NCI-H2227 treated with DMSO at 0.1 percent for 48 hours (cell line): Measurements from ENCODE around the gene RASSF4.
A peak's percentile ranks its signal among the peaks of the same experiment; 100 is the strongest.

ENCODE experiments used
- DNase-seq: peaks from one replicate; lab custom pipeline; 2025; lab: John Stamatoyannopoulos, UW

RASSF4 gene

DNA sequence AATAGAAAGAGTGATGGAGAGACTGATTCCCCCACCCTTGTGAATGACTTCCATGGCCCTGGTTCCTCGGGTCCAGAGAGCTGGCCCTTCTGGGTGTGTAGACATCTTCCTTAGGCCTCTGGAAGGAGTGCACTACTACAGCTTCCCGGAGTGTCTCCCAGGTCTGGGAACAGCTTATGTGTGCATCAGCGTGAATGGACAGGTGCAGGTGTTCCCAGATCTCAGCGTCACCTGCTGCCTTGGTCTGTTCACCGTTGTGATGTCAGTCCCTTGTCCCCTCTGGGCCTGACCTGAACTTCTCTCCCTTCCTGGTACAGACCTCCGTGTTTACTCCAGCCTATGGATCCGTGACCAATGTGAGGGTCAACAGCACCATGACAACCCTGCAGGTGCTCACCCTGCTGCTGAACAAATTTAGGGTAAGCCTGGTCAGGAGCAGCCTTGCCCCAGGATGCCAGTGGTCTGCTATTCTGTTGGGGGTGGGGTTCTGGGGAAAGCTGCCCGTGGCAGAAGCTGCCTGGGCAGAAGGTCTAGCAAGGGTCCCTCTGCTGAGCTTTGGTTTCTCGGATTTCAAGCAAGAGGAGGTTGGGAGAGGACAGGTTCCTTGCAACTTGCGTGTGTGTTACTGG is 29.5 kb downstream of the RASSF4 start:
- DNase-seq, result no peak

DNA sequence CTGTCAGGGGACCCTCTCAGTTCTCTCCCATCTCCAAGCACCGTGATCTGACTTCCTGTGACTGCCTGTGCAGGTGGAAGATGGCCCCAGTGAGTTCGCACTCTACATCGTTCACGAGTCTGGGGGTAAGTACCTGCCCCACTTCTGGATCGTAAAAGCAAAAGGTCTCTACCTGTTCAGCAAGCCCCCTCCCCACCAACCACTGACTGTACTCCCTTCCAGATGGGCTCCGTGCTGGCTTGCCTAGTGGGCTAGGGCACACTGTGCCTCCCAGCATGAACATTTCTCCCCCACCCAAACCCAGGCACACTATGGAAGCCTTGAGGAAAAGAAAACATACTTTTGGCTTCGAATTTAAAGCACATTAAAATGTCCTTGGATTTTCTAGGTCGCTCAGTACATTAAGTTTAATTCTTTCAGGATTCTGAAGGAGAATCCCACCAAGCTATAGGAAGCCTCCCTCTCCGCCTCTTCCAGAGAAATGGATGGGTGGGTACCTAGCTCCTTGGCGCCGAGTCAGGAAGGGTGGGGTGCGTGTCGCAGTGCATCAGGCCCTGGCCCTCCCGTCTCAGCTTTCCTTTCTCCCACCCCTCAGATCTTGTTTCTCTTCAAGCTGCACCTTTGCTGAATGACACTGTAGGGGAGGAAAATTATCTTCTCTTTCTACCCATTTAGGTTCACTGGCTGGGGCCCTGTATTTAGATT is 30.1 kb downstream of the RASSF4 start:
- no peak for DNase-seq

DNA sequence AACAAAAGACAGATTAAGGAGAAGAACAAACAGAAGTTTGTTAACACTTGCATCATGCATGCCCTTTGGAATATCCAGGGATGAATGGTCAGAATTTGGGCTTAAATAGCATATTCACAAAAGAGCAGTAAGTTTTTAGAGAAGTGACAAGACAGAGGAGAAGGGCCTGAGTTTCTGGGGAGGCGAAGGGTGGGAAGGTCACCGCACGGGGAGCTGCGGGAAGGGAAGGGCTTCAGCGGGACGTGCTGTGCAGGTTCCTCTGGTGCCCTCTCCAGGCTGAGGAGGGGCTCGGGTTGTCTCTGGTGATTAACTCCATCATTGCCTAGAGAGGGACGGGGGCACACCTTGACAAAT is 30.7 kb downstream of the RASSF4 start:
- DNase-seq, result no peak

DNA sequence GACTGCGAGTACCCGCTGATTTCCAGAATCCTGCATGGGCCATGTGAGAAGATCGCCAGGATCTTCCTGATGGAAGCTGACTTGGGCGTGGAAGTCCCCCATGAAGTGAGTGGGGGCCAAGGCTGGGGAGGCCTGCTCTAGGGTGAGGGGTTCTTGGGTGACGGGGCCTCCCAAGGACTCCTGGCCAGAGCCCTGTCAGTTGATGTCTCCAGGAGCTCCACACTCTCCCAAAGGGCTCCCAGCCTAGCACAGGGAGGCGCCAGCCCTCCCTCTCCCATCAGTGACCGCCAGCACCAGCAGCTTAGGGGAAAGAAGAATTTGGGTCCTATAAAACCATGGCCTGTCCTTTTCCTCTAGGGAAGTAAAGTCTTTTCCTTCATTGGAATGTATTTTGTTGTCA is 31.4 kb downstream of the RASSF4 start:
- no peak for DNase-seq

DNA sequence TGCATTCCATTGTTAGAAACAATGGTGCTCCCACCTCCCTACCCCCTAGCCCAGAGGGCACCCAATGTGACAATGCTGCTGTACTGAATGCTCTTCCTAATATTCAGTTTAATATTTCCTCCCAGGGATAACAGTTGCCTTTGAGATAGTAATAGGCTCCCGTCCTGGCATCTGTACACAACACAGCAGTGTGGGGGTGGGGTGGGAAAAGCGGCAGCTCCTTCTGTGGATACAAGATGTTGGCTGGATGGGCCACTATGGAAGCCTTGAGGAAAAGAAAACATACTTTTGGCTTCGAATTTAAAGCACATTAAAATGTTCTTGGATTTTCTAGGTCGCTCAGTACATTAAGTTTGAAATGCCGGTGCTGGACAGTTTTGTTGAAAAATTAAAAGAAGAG is 32.0 kb downstream of the RASSF4 start:
- no peak for DNase-seq

DNA sequence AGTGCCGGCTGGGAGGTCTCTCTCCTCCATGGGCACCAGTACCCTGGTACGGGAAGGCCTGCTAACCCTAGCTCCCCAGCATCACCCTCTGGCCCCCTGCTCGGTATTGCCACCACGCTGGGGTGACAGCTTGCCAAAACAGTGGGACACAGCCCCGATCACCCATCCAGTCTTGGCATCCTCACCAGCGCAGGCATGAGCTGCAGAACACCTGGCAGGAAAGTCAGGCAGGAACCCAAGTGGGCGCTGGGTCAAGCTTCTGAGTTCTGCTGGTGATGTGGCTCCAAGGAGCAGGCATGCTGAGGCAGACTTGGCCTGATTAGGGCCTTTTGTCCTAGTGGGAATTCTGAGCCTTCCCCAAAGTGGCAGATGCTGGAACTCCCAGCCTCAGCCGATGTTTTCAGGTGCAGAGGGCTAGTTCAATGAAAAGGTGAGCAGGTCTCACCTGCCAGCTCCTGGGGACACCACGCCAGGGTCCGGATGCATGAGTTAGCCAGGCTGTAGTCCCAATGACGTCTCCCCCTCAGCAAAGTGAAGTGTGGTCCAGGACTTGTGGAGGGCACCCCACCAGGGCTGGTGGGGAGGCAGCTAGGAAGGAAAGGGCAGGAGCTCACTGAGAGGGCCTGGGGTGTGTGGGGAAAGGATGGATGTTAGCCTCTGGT is 32.6 kb downstream of the RASSF4 start:
- DNase-seq, result no peak

DNA sequence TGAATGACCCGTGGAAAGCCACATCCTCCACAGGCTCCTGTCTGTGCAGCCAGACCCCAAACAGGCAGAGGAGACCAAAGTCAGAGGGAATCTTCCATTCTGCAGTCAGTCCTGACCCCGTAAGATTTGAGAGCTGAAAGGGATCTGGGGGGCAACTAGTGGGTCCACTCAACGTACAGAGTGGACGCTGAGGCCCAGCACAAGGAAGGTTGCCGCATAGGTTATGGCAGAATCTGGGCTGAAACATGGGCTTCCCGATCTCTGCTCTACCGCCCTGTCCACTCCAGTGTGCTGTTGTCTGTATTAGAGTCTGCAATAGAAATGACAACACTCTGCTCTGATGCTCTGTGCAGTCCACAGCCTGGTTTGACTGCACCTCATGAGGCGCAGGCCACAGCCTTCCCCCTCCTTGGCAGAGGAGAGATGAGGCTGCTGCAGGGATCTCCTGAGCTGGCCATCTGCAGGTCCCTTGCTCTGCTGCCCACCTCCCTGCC is 33.2 kb downstream of the RASSF4 start:
- DNase-seq, result no peak

DNA sequence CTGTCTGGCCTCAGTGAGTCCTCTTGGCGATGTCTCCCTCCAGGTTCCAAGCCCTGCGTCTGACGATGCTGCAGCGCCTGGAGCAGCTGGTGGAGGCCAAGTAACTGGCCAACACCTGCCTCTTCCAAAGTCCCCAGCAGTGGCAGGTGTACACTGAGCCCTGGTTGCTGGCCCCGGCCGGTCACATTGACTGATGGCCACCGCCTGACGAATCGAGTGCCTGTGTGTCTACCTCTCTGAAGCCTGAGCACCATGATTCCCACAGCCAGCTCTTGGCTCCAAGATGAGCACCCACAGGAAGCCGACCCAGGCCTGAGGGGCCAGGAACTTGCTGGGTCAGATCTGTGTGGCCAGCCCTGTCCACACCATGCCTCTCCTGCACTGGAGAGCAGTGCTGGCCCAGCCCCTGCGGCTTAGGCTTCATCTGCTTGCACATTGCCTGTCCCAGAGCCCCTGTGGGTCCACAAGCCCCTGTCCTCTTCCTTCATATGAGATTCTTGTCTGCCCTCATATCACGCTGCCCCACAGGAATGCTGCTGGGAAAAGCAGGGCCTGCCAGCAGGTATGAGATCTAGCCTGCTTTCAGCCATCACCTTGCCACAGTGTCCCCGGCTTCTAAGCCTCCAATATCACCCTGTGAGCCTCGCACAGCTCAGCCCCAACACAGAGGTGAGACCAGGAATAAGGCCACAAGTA is 33.8 kb downstream of the RASSF4 start:
- DNase-seq, result no peak

DNA sequence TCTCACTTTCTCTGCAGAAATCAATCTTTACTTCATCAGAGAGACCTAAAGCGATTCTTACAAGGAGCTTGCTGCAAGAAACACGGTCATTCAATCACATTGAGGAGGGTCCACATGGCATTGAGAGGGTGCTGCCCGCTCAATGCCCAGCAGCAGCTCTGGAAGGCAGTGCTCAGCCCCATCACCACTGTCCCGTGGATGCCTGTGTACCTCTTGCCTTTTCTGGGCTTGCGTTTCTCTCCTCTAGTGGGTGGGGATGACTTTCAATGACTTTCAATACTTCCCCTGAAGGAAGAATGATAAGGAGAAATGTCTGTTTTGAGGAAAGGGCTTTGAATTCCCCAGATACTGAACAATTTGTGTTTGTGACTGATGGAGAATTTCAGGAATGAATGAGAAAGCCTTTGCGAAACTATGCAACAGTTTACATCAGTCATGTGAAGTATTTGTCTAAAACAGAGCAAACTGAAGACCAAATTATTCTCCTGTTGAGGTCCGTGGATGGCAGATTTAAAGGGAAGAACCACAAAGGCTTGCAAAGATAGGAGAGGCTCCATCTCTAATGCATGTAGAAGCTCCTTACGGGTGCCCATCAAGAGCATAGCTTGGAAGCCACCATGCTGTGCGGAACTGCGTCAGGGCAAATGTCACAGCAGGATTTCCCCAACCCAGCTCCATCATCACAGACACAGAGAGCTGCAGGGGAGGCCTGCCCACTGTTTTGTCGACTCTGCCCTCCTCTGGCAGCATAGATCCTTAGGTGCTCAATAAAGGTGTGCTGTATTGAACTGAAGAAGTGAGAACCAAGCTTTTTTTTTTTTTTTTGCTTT is 34.5 kb downstream of the RASSF4 start:
- no peak for DNase-seq

DNA sequence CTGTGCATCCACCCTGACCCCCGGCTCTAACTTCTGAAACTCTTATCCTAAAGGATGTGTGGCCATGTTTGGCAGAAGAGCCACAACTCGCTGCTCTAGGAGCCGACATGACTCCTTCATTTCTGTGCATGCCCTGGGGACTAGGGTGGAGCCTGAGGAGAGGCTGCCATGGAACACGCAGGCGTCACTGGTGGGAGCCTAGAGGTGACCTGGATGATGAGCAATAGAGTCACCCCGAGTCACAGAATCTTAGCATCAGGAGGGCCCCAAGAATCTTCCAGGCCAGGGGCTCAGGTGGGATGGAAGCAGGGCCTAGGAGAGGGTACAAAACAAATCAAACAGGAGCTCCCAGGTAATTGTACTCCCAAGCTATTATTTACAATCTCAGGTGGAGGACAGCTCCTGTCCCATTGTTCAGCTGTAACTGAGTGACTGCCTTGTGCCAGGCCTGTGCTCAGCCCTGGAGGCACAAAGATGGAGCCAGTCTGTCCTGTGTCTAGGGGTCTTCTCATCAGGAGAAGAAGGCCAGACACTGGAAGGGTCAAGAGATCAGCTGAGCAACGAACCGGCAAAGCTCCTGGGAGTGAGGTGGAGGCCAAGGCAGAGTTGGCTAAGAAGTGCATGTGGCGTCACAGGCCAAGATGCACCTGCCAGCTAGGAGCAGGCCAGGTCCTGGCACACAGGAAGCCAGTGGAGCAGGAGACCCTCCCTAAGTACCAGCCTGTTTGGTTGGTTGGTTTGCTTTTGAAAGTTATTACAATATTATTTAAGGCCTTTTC is 35.3 kb downstream of the RASSF4 start:
- no peak for DNase-seq

DNA sequence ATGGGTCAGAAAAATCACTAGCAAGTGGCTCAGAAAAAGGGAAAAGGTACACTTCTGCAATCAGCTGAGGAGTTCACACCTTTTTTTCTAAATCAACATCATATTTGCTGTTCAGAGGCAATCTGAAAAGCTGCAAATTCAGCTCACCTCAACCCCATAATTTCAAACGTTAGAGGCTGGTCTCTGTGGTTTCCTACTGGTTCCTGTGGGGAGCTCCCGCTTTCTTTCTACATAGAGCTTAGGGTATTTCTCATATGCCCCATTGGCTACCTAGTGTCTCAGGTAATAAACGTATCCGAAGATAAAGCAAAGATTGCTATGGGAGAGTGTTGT is 35.9 kb downstream of the RASSF4 start:
- no peak for DNase-seq

DNA sequence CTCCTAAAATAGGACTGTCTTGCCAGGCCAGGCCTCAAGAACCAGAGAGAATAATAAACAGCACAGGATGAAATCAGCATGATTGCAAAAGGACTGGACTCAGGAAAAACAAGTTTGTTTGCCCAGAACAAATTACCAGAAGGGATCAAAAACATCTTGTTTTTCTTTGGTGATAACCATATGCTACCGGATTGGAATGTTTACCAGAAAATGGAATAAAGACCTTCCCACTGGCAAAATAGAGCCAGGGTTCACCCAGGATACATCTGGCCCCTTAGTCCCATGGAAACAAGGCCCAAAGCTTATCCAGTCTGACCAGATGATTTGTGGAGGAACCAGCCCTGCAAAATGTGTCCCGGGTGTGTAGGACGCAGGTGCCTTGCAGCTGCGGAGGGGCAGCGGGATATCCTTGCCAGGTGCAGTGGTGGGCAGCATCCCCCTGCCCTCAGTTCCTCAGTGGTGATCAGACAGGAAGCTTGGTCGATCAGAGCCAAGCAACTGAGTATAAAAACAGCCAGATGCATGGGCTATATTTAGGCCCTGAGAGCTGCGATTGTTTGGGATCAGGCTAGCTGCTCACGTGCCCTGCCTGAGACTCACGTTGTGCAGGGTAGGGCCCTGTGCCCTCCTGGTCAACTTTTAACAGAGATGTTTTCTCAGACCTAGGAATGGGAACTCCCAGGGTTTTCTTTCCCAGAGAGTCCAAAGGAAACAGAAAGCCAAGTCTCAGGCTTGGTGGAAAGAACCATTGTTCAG is 36.5 kb downstream of the RASSF4 start:
- no peak for DNase-seq

DNA sequence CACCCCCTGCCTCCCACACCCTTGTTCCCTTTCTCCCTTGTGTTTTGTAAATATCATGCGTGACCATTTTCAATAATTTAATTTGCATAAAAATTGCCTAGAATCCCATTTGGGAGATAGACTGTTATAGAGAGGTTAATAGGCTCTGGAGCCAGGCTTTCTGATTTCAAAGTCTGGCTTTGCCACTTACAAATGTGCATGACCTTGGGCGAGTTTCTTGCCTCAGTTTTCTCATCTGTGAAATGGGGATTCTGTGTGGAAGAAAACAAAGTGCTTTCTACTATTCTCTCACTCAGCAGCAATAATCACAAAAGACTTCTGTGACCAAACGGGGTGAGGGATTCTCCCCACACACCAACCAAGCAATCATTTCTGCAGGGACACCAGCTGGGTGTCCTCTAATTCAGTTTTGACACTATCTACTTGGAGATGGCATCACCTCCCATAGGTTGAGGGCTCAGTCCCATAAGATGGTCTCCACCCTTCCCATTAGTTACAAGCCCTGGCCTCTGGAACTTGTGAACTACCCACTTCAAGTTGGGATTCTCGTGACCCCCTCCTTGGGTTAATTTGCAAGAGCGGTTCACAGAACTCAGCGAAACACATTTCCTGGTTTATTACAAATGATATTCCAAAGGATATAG is 37.6 kb downstream of the RASSF4 start:
- DNase-seq, result no peak

DNA sequence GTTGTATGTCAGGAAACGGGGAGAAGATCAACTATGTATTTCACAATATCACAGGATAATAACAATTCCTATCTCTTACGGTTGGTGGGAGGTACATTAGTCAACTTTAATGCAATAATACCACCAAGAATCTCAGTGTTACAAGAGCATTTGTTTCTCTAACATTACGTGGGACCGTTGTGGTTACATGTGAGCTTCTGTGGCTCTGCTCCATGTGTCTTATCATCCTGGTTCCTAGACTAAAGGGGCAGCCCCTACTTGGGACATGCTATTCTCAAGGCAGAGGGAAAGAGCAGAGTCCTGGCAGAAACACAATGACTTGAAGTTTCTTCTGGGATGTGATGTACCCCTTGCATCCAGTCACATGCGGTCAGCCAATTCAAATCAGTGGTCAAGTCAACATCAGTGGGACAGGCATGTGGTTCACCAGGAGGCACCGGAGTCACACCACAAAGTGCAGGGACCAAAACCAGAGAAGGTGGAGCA is 38.6 kb downstream of the RASSF4 start:
- no peak for DNase-seq

DNA sequence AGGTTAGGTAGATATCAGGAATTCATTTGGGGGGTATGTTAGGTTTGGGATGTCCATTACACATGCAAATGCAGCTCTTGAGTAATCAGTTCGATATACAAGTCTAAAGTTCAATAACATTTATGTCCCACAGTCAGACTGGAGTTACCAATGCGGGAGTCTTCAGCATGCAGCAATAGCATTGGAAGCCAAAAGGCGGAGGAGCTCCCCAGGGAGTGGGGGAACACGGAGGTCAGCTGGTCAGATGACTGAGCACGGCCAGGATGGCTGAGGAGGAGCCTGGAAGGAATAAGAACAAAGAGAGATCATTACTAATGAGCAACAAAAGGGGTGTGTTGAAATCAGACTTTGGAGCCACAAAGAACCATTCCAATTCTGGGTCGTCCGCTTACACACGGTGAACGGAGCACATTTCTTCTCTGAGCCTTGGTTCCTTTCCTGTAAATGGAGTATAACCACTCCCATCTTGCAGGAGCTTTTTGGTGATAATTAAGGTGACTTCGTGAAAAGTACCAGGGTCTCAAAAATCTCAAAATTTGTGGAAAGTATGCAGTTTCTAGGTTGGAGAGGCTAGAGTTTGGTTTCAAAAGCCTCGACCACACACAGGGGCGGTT is 40.6 kb downstream of the RASSF4 start:
- DNase-seq, result peak; percentile 43

DNA sequence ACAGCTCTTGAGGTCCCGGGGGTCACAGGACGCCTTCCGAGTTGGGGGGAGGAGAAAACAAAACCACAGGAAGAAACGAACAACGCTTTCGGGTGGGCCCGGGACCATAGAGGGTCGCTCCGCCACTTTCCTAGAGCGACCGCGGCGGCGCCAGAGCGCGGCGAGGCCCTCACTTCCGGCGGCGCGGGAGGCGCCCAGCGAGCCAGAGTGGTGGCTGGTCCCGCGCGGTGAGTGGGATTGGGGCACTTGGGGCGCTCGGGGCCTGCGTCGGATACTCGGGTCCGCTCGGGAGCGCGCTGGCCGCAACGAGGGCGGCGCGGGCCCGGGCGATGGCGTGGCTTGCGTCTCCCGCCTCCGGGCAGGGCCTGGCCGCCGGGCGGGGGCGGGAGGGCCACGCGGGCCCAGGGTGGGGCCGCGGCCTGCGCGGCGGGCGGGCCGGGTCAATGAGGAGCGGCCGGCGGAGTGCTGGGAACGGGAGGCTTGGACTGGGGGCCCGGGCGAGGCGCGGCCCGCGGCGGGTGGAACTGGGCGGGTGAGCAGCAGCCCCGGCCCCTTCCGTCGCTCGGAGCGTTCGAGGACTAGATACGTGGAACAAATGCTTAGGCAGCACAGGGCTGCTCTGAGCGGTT is 41.3 kb downstream of the RASSF4 start, which contains the start of gene ZNF22:
Gene ZNF22, plus strand, starts transcription at position 172 of the 629 bp plus-strand sequence. CDS start 2,446 bp downstream, outside the sequence.
- peak; percentile 52 for DNase-seq

DNA sequence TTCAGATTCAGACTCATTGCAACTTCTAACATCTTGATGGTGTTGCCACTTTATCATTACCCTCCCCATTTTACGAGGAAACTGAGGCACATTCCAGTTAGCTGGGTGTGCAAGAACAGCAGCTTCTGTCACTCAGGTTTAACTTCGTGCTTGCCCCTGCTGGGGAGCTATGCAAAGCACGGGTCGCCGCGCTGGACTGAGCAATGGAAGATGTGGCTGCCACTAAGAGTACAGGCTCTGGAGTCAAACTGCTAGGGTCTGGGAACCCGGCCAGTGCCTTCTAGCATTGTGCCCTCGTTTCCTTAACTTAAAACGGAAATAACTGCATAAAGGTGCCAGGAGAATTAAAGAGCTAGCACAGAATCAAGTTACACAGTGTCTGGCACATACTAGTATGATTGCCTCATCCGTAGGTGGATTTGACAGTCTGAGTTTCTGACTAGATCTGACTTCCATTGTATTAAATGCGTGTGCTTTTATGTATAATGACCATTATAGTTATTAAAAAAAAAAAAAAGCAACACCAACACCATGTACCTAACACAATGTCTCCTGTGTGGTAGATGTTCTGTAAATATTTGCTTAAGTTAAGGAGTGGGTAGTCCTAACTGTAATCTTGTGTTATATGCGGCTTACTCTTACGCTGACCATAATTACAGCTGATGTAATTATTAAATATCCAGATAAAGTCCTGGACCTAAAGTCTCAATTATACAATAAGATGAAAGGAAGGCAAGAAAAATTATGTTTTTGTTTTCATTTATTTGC is 42.0 kb downstream of the RASSF4 start:
- peak; percentile 23 for DNase-seq

DNA sequence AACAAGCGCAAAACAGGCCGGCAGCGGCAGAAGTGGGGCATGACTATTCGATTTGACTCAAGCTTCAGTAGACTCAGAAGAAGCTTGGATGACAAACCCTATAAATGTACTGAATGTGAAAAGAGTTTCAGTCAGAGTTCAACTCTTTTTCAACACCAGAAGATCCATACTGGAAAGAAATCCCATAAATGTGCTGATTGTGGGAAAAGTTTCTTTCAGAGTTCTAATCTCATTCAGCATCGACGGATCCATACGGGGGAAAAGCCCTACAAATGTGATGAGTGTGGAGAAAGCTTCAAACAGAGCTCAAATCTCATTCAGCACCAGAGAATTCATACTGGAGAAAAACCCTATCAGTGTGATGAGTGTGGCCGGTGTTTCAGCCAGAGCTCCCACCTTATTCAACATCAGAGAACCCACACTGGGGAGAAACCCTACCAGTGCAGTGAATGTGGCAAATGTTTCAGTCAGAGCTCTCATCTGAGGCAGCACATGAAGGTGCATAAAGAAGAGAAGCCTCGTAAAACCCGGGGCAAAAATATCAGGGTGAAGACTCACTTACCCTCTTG is 43.9 kb downstream of the RASSF4 start:
- DNase-seq, result no peak
